Stimulated activated CD8-positive, alpha-beta memory T cell treated with anti-CD3 and anti-CD28 coated beads, Interleukin-7, amount 100 ng/mL, for 4 hours (primary cell): ENCODE measurements around the gene EIF3K.
"Not testable (repeated sequence)": the region's sequence is repeated elsewhere in the genome, so short reads cannot be mapped to it uniquely, and the experiment has no call there.

ENCODE experiments used
- DNase-seq, 2 donors: peaks; one replicate each; pipeline ENCODE4 v3.0.0-alpha.2; 2020; ENCODE audit warnings: low read depth in 2 of 2

Gene EIF3K

GRCh38 chr19:38617764-38618589, 1.0 kb upstream of the EIF3K start, which contains the start of gene MAP4K1:
Gene MAP4K1, minus strand, starts transcription at chr19:38617953. Its CDS starts 58 bp downstream, at chr19:38617895.
- DNase-seq, result peak; percentile 29 to 61

- DNase-seq, result no peak
Observed at GRCh38 chr19:38619361-38620174, 580 bp downstream of the EIF3K start.

- no peak for DNase-seq
Observed at GRCh38 chr19:38624822-38625221, 5.8 kb downstream of the EIF3K start.

GRCh38 chr19:38626401-38626800, 7.4 kb downstream of the EIF3K start:
- no peak for DNase-seq

- DNase-seq, result no peak
Observed at GRCh38 chr19:38629568-38629967, 10.6 kb downstream of the EIF3K start.

GRCh38 chr19:38631301-38631700, 12.3 kb downstream of the EIF3K start:
- DNase-seq, result not testable (repeated sequence)

- DNase-seq, result not testable (repeated sequence)
Observed at GRCh38 chr19:38631811-38632475, 13.0 kb downstream of the EIF3K start.

- DNase-seq, result no peak
Observed at GRCh38 chr19:38632476-38633213, 13.7 kb downstream of the EIF3K start.

- peak in 1 of 2 donors; percentile 44 for DNase-seq
Observed at GRCh38 chr19:38634757-38635482, 15.9 kb downstream of the EIF3K start.

- no peak for DNase-seq
Observed at GRCh38 chr19:38635483-38636399, 16.8 kb downstream of the EIF3K start.

- no peak for DNase-seq
Observed at GRCh38 chr19:38638461-38638860, 19.5 kb downstream of the EIF3K start.

GRCh38 chr19:38639679-38640078, 20.7 kb downstream of the EIF3K start:
- DNase-seq, result no peak

- DNase-seq, result no peak
Observed at GRCh38 chr19:38640368-38640767, 21.4 kb downstream of the EIF3K start.

GRCh38 chr19:38642176-38642575, 23.2 kb downstream of the EIF3K start:
- DNase-seq, result no peak

- DNase-seq, result no peak
Observed at GRCh38 chr19:38644719-38645118, 25.7 kb downstream of the EIF3K start.

- DNase-seq, result peak; percentile 97 to 100
Observed at GRCh38 chr19:38647368-38647965, 28.5 kb downstream of the EIF3K start, which contains the start of gene ACTN4. Gene ACTN4, plus strand, starts transcription at chr19:38647649. Its CDS starts 97 bp downstream, at chr19:38647746.

- no peak for DNase-seq
Observed at GRCh38 chr19:38647966-38648768, 29.2 kb downstream of the EIF3K start.

GRCh38 chr19:38648769-38649304, 29.8 kb downstream of the EIF3K start:
- no peak for DNase-seq
